Gastroesophageal sphincter (tissue), 4 donors: Measurements from ENCODE around the gene TRMT44. TPM values are rescaled to one million over a fixed set of nuclear protein-coding genes. Genes with fewer than 3 reads are reported as not detected.

Experiments used
- ATAC-seq: fragments of 150-250 bp; one replicate; pipeline ENCODE4 v1.9.1; 2016; ENCODE audit warnings: mild to moderate bottlenecking, moderate library complexity
- H3K27ac ChIP-seq, 4 donors: fragments of 200-600 bp; sonication (generic) in 3 of 4; 1 replicate in 3 of 4; 2 replicates in 1 of 4; pipeline ENCODE4 v1.5.1; 2016 to 2019
- H3K27me3 ChIP-seq: fragments of 200-600 bp; sonication (generic); one replicate; pipeline ENCODE4 v1.5.1; 2019
- H3K36me3 ChIP-seq, 2 donors: fragments of 200-600 bp; sonication (generic); one replicate each; pipeline ENCODE4 v1.5.1; 2019; ENCODE audit warnings: control low read depth in 1 of 2
- H3K4me1 ChIP-seq, 3 donors: fragments of 200-600 bp; sonication (generic); 1 replicate in 2 of 3; 2 replicates in 1 of 3; pipeline ENCODE4 v1.5.1; 2016 to 2019; ENCODE audit warnings: control low read depth in 2 of 3
- H3K4me3 ChIP-seq, 2 donors: fragments of 200-600 bp; sonication (generic); one replicate each; pipeline ENCODE4 v1.5.1; 2019; ENCODE audit warnings: mild to moderate bottlenecking in 1 of 2, moderate library complexity in 1 of 2
- H3K9me3 ChIP-seq, 3 donors: fragments of 200-600 bp; sonication (generic); one replicate each; pipeline ENCODE4 v1.5.1; 2017 to 2019; ENCODE audit warnings: control low read depth in 2 of 3
- CTCF ChIP-seq, 4 experiments: fragments of 200-600 bp in 2 of 4; fragments of 450-650 bp in 2 of 4; sonication (generic) in 1 of 4; IDR thresholded peaks; one replicate each; pipeline ENCODE4 v1.5.1; 2017 to 2019; ENCODE audit warnings: antibody characterized with exemption in 4 of 4, mild to moderate bottlenecking in 2 of 4, moderate library complexity in 2 of 4
- EP300 ChIP-seq: sonication (generic); formaldehyde crosslinking; IDR thresholded peaks from one replicate; pipeline ENCODE4 v1.6.1; 2017; ENCODE audit warnings: antibody characterized with exemption, mild to moderate bottlenecking
- POLR2A ChIP-seq, 2 donors: fragments of 450-650 bp; IDR thresholded peaks; one replicate each; pipeline ENCODE4 v1.6.1; 2017; ENCODE audit warnings: antibody characterized with exemption in 2 of 2, mild to moderate bottlenecking in 2 of 2, moderate library complexity in 1 of 2
- POLR2AphosphoS5 ChIP-seq: sonication (generic); formaldehyde crosslinking; IDR thresholded peaks from one replicate; pipeline ENCODE4 v1.6.1; 2017; ENCODE audit warnings: antibody characterized with exemption
- WGBS, 2 donors: methylation state at CpG; one replicate each; pipeline ENCODE4 v1.1.5; 2018; ENCODE audit warnings: low coverage in 1 of 2; 5-methylcytosine and 5-hydroxymethylcytosine counted together
- total RNA-seq, 4 donors: library from RNA; depleted of rRNA; stranded (reverse); fragments of >200 nt; gene quantifications; one replicate each; pipeline ENCODE4 v1.1.0, GENCODE V29; 2016

The TRMT44 gene
- total RNA-seq, 4 donors from 2014 or later = 12.0 to 27.9 (median 20.9) TPM

GRCh38 chr4:8393593-8394038 is 47.0 kb upstream of the TRMT44 start:
- ATAC-seq = peak; percentile 87
- no peaks in the 10 kb centered on the region for H3K27me3 ChIP-seq
- H3K36me3 ChIP-seq = peaks cover 0 to 57% of the 10 kb centered on the region in 2 donors
- 8 to 19% methylated on average over 5 to 7 of the region's 8 CpGs for WGBS, 2 donors
- H3K27ac ChIP-seq = peak overlapping the region; percentile 77 to 86 (median 84)
- peaks cover 0 to 56% (median 35%) of the 10 kb centered on the region in 3 donors for H3K4me1 ChIP-seq
- H3K9me3 ChIP-seq = no peaks in the 10 kb centered on the region
- peak overlapping the region in 1 of 2 donors; percentile 13 for H3K4me3 ChIP-seq
- TF ChIP-seq EP300 = no peak
- TF ChIP-seq POLR2AphosphoS5 = peak; percentile 84
- TF ChIP-seq POLR2A (IDR thresholded peaks at IDR 0.05) = no peak
- TF ChIP-seq CTCF (IDR thresholded peaks at IDR 0.05) = peak in 2 of 4 experiments; percentile 19 to 40

- Histone ChIP-seq H3K27ac (peak overlapping the region; percentile 77 to 86 (median 84)), H3K27me3 (no peaks in the 10 kb centered on the region), H3K4me1 (peaks cover 0 to 56% (median 35%) of the 10 kb centered on the region in 3 donors), H3K4me3 (peak overlapping the region in 1 of 2 donors; percentile 13), H3K9me3 (no peaks in the 10 kb centered on the region), H3K36me3 (peaks cover 0 to 57% of the 10 kb centered on the region in 2 donors)
- peak; percentile 79 for ATAC-seq
- no peak for TF ChIP-seq POLR2A (IDR thresholded peaks at IDR 0.05)
- TF ChIP-seq CTCF (IDR thresholded peaks at IDR 0.05) = no peak
- TF ChIP-seq EP300 = no peak
- TF ChIP-seq POLR2AphosphoS5 = peak; percentile 55
- WGBS, 2 donors = 17 to 26% methylated on average over 9 to 10 of the region's 19 CpGs
These were observed 46.5 kb upstream of the TRMT44 start for GRCh38 chr4:8394061-8394519.

GRCh38 chr4:8394806-8395205 is 45.8 kb upstream of the TRMT44 start:
- Histone ChIP-seq H3K9me3 (no peaks in the 10 kb centered on the region), H3K4me1 (peaks cover 0 to 56% (median 35%) of the 10 kb centered on the region in 3 donors), H3K27me3 (no peaks in the 10 kb centered on the region), H3K27ac (peak overlapping the region; percentile 77 to 86 (median 84)), H3K4me3 (no peak overlapping the region), H3K36me3 (peaks cover 0 to 58% of the 10 kb centered on the region in 2 donors)
- ATAC-seq = no peak
- WGBS, 2 donors = 56 to 71% methylated on average over 2 to 7 of the region's 12 CpGs
- TF ChIP-seq CTCF (IDR thresholded peaks at IDR 0.05) (no peak), EP300 (no peak), POLR2A (IDR thresholded peaks at IDR 0.05) (no peak), POLR2AphosphoS5 (no peak)

- H3K27me3 ChIP-seq = no peaks in the 10 kb centered on the region
- H3K4me3 ChIP-seq = no peak overlapping the region
- no peaks in the 10 kb centered on the region for H3K9me3 ChIP-seq
- no peak for ATAC-seq
- 100% methylated on average over 2 to 3 of the region's 12 CpGs for WGBS, 2 donors
- TF ChIP-seq POLR2AphosphoS5 (no peak), POLR2A (IDR thresholded peaks at IDR 0.05) (no peak), EP300 (no peak), CTCF (IDR thresholded peaks at IDR 0.05) (no peak)
- H3K36me3 ChIP-seq = peaks cover 0 to 53% of the 10 kb centered on the region in 2 donors
- peak overlapping the region in 3 of 4 donors; percentile 77 to 85 (median 82) for H3K27ac ChIP-seq
- H3K4me1 ChIP-seq = peaks cover 0 to 56% (median 35%) of the 10 kb centered on the region in 3 donors
These were observed 44.9 kb upstream of the TRMT44 start for GRCh38 chr4:8395504-8396296.
